HEK293 (cell line): ENCODE results near the gene AP1S1.

Experiments used
- CTCF ChIA-PET: fragments of 350-600 bp; formaldehyde crosslinking; extraction: SDS; loops from one replicate; lab custom pipeline; 2021; ENCODE audit warnings: antibody characterized with exemption; lab: Yijun Ruan, JAX
- POLR2A ChIA-PET: fragments of 300-600 bp; formaldehyde crosslinking; extraction: SDS; loops from one replicate; lab custom pipeline; 2020; ENCODE audit warnings: antibody characterized with exemption, inconsistent platforms; lab: Yijun Ruan, JAX
- H3K27ac ChIP-seq: fragments of 200-500 bp; sonication (Bioruptor generic); 2 replicates; pipeline ENCODE4 v1.5.1; 2014; ENCODE audit warnings: low read depth, low read length, control low read depth, inconsistent platforms; ENCODE audit errors: extremely low read depth
- H3K36me3 ChIP-seq, 2 experiments: fragments of 200-500 bp in 1 of 2; sonication (Bioruptor generic) in 1 of 2; 1 replicate in 1 of 2; 2 replicates in 1 of 2; pipeline ENCODE4 v1.5.1; 2014 to 2017; ENCODE audit warnings: inconsistent platforms in 2 of 2, low read length in 2 of 2; ENCODE audit not compliant: control insufficient read depth in 2 of 2, insufficient read depth in 1 of 2
- H3K4me1 ChIP-seq: fragments of 200-500 bp; sonication (Bioruptor generic); 2 replicates; pipeline ENCODE4 v1.5.1; 2014; ENCODE audit warnings: mild to moderate bottlenecking, low read length, inconsistent platforms; ENCODE audit not compliant: control insufficient read depth, insufficient read depth
- H3K4me3 ChIP-seq: 2 replicates; pipeline ENCODE4 v1.5.1; 2011; ENCODE audit warnings: low read depth, mild to moderate bottlenecking, control low read depth, low read length, moderate library complexity
- H3K9me3 ChIP-seq: fragments of 200-500 bp; sonication (Bioruptor generic); 2 replicates; pipeline ENCODE4 v1.5.1; 2014; ENCODE audit warnings: low read depth, low read length, inconsistent platforms; ENCODE audit not compliant: control insufficient read depth, insufficient read depth
- ATF2 ChIP-seq: fragments of 450-650 bp; formaldehyde crosslinking; IDR thresholded peaks from 2 replicates; pipeline ENCODE4 v1.5.1; 2016; ENCODE audit warnings: missing biosample characterization, missing genetic modification characterization, low read depth
- HOXA7 ChIP-seq: sonication (generic); formaldehyde crosslinking; IDR thresholded peaks from 2 replicates; pipeline ENCODE4 v1.8.1; 2022; ENCODE audit warnings: missing genetic modification reagents, borderline replicate concordance
- ZBTB17 ChIP-seq: fragments of 450-650 bp; formaldehyde crosslinking; IDR thresholded peaks from 2 replicates; pipeline ENCODE4 v1.5.1; 2016; ENCODE audit warnings: missing biosample characterization, missing genetic modification characterization
- ZBTB48 ChIP-seq: fragments of 450-650 bp; formaldehyde crosslinking; IDR thresholded peaks from 2 replicates; pipeline ENCODE4 v1.5.1; 2016; ENCODE audit warnings: missing biosample characterization, missing genetic modification characterization
- ZNF146 ChIP-seq: fragments of 450-650 bp; formaldehyde crosslinking; IDR thresholded peaks from 2 replicates; pipeline ENCODE4 v1.5.1; 2016; ENCODE audit warnings: missing biosample characterization, missing genetic modification characterization
- ZNF169 ChIP-seq: fragments of 450-650 bp; formaldehyde crosslinking; IDR thresholded peaks from 2 replicates; pipeline ENCODE4 v1.5.1; 2016; ENCODE audit warnings: missing biosample characterization, missing genetic modification characterization
- ZNF26 ChIP-seq: fragments of 450-650 bp; formaldehyde crosslinking; IDR thresholded peaks from 2 replicates; pipeline ENCODE4 v1.5.1; 2016; ENCODE audit warnings: missing biosample characterization, missing genetic modification characterization
- ZNF335 ChIP-seq: fragments of 450-650 bp; formaldehyde crosslinking; conservative IDR thresholded peaks from 2 replicates; pipeline ENCODE4 v1.5.1; 2016; ENCODE audit warnings: missing biosample characterization, missing genetic modification characterization
- ZNF488 ChIP-seq: fragments of 450-650 bp; formaldehyde crosslinking; IDR thresholded peaks from 2 replicates; pipeline ENCODE4 v1.5.1; 2016; ENCODE audit warnings: missing biosample characterization, missing genetic modification characterization
- ZNF580 ChIP-seq: fragments of 450-650 bp; formaldehyde crosslinking; IDR thresholded peaks from 2 replicates; pipeline ENCODE4 v1.5.1; 2016; ENCODE audit warnings: missing biosample characterization, missing genetic modification characterization
- ZNF664 ChIP-seq: fragments of 450-650 bp; formaldehyde crosslinking; IDR thresholded peaks from 2 replicates; pipeline ENCODE4 v1.5.1; 2016; ENCODE audit warnings: missing biosample characterization, missing genetic modification characterization
- TF ChIP-seq, protein P1 (sequence below): fragments of 450-650 bp; formaldehyde crosslinking; IDR thresholded peaks from 2 replicates; pipeline ENCODE4 v1.5.1; 2016; ENCODE audit warnings: missing biosample characterization, missing genetic modification characterization
- TF ChIP-seq, protein P2 (sequence below): fragments of 450-650 bp; formaldehyde crosslinking; IDR thresholded peaks from 2 replicates; pipeline ENCODE4 v1.5.1; 2016; ENCODE audit warnings: missing biosample characterization, missing genetic modification characterization
- TF ChIP-seq, protein P3 (sequence below): sonication (generic); formaldehyde crosslinking; IDR thresholded peaks from 2 replicates; pipeline ENCODE4 v1.8.1; 2022; ENCODE audit warnings: mild to moderate bottlenecking, moderate library complexity, missing genetic modification reagents

AP1S1 gene

DNA sequence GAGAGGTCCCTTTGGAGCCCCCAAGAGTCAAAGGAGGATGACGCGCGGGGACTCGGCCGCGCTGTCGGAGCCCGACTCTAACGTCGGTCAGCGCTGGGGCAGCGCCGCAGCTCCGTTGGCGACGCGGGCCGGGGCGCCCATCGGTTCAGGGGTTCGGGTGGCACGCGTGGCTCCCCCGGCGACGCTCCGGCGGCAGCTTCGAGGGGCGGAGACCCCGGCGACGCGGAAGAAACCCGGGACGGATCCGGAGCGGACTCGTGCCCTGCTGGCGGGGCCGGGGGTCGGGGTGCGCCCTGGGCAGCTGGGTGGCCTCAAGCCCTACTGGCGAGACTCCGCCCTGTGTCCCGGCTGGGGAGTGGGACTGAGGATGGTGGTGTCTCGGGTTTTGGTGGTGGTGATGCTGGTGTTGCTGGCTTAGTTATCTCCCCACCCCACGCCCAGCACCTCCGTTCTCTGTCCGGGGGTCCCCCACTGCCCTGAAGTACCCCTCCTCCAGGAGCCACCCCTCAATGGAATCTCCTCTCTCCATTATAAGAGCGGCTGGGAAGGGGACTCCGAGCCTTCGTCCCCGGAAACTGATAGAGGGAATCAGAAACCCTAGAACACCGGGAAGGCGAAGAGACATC lies 26.0 kb downstream of the AP1S1 start, which contains the start of gene NAT16 (continued):
- TF ChIP-seq, protein P1, sequence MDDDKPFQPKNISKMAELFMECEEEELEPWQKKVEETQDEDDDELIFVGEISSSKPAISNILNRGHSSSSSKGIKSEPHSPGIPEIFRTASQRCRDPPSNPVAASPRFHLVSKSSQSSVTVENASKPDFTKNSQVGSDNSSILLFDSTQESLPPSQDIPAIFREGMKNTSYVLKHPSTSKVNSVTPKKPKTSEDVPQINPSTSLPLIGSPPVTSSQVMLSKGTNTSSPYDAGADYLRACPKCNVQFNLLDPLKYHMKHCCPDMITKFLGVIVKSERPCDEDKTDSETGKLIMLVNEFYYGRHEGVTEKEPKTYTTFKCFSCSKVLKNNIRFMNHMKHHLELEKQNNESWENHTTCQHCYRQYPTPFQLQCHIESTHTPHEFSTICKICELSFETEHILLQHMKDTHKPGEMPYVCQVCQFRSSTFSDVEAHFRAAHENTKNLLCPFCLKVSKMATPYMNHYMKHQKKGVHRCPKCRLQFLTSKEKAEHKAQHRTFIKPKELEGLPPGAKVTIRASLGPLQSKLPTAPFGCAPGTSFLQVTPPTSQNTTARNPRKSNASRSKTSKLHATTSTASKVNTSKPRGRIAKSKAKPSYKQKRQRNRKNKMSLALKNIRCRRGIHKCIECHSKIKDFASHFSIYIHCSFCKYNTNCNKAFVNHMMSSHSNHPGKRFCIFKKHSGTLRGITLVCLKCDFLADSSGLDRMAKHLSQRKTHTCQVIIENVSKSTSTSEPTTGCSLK (tag by site-specific recombination) = no peak
- TF ChIP-seq ZBTB48 (tag by site-specific recombination) (no peak), ZNF169 (tag by site-specific recombination) (no peak), ZNF146 (tag by site-specific recombination) (no peak)
- TF ChIP-seq, protein P2, sequence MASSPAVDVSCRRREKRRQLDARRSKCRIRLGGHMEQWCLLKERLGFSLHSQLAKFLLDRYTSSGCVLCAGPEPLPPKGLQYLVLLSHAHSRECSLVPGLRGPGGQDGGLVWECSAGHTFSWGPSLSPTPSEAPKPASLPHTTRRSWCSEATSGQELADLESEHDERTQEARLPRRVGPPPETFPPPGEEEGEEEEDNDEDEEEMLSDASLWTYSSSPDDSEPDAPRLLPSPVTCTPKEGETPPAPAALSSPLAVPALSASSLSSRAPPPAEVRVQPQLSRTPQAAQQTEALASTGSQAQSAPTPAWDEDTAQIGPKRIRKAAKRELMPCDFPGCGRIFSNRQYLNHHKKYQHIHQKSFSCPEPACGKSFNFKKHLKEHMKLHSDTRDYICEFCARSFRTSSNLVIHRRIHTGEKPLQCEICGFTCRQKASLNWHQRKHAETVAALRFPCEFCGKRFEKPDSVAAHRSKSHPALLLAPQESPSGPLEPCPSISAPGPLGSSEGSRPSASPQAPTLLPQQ (tag by site-specific recombination) = no peak
- TF ChIP-seq, all 188 proteins: peak for 0

DNA sequence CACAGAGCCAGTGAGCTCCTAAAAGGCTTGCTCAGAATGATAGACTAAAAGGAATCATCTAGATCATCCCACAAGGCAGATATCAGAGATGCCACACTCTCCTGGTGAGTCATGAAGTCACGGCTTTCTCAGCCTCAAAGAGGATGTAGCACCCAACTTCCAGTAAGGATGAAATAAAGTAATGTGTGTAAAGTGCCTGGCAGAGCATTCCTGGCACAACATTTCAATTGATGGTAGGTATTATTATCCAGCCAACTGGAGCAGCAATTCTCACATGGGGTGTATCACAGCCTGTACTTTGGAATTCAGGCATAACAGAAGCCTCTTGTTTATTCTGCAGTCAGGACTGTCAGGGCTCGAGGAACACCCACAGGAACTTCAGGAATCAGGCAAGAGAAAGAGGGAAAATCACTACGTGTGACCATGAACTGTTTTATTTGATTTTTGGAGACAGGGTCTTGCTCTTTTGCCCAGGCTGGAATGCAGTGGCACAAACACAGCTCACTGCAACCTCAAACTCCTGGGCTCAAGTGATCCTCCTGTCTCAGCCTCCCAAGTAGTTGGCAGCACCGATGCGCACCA lies 31.1 kb downstream of the AP1S1 start:
- H3K4me1 ChIP-seq = no peaks in the 10 kb centered on the region
- TF ChIP-seq, protein P3, sequence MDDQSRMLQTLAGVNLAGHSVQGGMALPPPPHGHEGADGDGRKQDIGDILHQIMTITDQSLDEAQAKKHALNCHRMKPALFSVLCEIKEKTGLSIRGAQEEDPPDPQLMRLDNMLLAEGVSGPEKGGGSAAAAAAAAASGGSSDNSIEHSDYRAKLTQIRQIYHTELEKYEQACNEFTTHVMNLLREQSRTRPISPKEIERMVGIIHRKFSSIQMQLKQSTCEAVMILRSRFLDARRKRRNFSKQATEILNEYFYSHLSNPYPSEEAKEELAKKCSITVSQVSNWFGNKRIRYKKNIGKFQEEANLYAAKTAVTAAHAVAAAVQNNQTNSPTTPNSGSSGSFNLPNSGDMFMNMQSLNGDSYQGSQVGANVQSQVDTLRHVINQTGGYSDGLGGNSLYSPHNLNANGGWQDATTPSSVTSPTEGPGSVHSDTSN (CRISPR knock-in tag) = no peak
- peak; percentile 30; the same call in 1 of the 2 replicates for TF ChIP-seq ZBTB17 (tag by site-specific recombination)
- TF ChIP-seq ZNF335 = peak; percentile 54; the same call in 1 of the 2 replicates
- no peak for TF ChIP-seq ZNF488 (tag by site-specific recombination)
- H3K27ac ChIP-seq = no peak overlapping the region
- H3K9me3 ChIP-seq = no peaks in the 10 kb centered on the region
- ChIA-PET CTCF (interaction anchor here (0.6 to 1.5 kb wide), 4 partner anchors 7 to 131 kb away, joined by 3 to 7 read pairs (median 3); no protein-coding TSS in a partner anchor), POLR2A (no interaction called here)
- H3K36me3 ChIP-seq = no peaks in the 10 kb centered on the region
- no peak overlapping the region for H3K4me3 ChIP-seq

GRCh38 chr7:101186194-101186593 lies 31.9 kb downstream of the AP1S1 start:
- H3K27ac ChIP-seq = no peak overlapping the region
- ChIA-PET CTCF (interaction anchor here (0.6 to 1.8 kb wide), 4 partner anchors 14 to 322 kb away, joined by 3 to 8 read pairs (median 3); no protein-coding TSS in a partner anchor), POLR2A (interaction anchor here (0.6 kb wide), 3 partner anchors 19 to 137 kb away, joined by 3 to 5 read pairs (median 3); no protein-coding TSS in a partner anchor)
- peak; percentile 68; the same call in 1 of the 2 replicates for TF ChIP-seq ZNF664 (tag by site-specific recombination)
- TF ChIP-seq ZNF26 (tag by site-specific recombination) = no peak
- no peak for TF ChIP-seq HOXA7 (CRISPR knock-in tag)
- no peak for TF ChIP-seq ZNF580 (tag by site-specific recombination)
- TF ChIP-seq ATF2 (tag by site-specific recombination) = 0 out of 2 replicates have a peak, but pooled peaks have one; percentile 6
- no peaks in the 10 kb centered on the region for H3K9me3 ChIP-seq
- no peak overlapping the region for H3K4me3 ChIP-seq
- H3K36me3 ChIP-seq = no peaks in the 10 kb centered on the region
- no peaks in the 10 kb centered on the region for H3K4me1 ChIP-seq
